ENCODE data around the gene ATP2B3.

DNA sequence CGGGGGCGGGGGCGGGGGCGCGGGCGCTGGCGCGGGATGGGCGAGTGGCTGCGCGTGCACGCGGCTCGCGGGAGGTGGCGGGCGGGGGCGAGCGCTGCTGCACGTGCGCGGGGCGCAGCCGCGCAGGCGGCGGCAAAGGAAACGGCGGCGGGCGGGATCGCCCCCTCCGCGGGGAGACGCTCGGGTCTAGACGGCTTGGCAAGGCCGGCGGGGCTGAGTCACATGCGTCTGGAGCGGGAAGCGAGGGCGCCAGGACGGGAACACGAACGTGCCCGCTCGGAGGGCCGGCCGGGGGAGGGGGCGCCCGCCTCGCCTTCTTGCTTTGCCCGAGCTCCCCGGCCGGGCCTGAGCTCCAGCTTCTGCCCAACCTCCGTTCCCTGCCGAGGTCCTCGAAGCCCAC lies 42.7 kb upstream of the ATP2B3 start:
- TF ChIP-seq POLR2AphosphoS5 (IDR thresholded peaks at IDR 0.05) (no peak), POLR2A (IDR thresholded peaks at IDR 0.05) (no peak)
- TF ChIP-seq, protein P1, sequence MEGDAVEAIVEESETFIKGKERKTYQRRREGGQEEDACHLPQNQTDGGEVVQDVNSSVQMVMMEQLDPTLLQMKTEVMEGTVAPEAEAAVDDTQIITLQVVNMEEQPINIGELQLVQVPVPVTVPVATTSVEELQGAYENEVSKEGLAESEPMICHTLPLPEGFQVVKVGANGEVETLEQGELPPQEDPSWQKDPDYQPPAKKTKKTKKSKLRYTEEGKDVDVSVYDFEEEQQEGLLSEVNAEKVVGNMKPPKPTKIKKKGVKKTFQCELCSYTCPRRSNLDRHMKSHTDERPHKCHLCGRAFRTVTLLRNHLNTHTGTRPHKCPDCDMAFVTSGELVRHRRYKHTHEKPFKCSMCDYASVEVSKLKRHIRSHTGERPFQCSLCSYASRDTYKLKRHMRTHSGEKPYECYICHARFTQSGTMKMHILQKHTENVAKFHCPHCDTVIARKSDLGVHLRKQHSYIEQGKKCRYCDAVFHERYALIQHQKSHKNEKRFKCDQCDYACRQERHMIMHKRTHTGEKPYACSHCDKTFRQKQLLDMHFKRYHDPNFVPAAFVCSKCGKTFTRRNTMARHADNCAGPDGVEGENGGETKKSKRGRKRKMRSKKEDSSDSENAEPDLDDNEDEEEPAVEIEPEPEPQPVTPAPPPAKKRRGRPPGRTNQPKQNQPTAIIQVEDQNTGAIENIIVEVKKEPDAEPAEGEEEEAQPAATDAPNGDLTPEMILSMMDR (IDR thresholded peaks at IDR 0.05) = no peak
